SHP77 treated with DMSO at 0.1 percent for 48 hours (cell line): ENCODE measurements around the gene CRACR2B.

Source experiments
- DNase-seq: peaks from one replicate; lab custom pipeline; 2025; lab: John Stamatoyannopoulos, UW

The CRACR2B gene

DNA sequence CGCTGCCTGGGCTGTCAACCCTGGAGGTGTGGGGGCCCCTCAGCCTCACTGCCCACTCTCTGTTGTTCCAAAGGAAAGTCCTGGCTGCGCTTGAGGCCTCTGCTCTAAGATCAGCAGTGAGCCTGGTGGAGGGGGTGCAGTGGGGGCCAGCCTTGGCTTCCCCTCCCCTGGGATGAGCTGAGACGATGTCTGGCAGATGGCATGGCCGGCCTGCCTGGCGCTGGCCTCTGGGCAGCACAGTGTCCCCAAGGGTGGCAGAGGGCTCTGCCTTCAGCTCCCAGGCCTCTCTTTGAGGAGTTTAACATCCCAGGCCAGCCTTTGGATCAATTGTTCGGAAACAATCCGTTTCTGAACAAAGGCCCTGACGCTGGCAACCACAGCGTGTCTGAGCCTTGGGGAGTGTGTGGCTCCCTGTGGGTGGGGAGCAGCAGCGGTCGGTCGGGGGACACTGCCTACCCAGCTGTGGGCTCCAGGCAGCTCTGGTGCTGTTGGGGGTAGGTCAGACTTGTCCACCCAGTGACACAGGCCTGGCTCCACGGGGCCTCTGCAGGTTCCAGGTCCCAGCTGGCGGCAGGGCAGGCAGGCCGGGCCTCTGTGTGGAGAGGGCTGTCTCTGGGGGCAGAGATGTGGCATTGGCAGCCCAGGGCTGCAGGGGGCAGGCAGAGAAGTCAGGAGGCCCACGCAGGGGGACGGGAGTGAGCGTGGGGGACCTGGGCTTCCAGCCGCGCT, 27.0 kb downstream of the CRACR2B start:
- no peak for DNase-seq

- no peak for DNase-seq
Measured at GRCh38 chr11:855330-855674, 27.6 kb downstream of the CRACR2B start.

- DNase-seq = no peak
Measured at GRCh38 chr11:855796-856195, 28.1 kb downstream of the CRACR2B start.

DNA sequence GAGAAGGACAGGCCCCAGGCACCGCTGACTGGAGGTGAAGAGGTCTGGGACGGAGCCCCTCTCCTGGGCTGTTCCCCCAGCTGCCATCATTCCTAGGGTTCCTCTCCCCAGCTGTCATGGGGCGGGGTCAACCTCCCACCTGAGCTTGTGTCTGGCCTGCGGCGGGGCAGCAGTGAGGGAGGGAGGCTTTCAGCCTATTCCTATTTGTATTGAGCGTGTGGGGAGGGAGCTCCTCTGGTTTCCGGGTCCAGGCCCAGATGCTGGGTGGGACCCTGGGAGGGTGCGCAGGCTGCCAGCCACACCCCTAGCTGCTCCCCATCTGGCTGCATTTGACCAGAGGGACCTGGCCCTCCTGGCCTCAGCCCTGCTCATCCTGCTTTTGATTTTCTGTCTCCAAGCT, 28.7 kb downstream of the CRACR2B start:
- no peak for DNase-seq

- DNase-seq = no peak
Measured at GRCh38 chr11:858053-858761, 30.5 kb downstream of the CRACR2B start.

DNA sequence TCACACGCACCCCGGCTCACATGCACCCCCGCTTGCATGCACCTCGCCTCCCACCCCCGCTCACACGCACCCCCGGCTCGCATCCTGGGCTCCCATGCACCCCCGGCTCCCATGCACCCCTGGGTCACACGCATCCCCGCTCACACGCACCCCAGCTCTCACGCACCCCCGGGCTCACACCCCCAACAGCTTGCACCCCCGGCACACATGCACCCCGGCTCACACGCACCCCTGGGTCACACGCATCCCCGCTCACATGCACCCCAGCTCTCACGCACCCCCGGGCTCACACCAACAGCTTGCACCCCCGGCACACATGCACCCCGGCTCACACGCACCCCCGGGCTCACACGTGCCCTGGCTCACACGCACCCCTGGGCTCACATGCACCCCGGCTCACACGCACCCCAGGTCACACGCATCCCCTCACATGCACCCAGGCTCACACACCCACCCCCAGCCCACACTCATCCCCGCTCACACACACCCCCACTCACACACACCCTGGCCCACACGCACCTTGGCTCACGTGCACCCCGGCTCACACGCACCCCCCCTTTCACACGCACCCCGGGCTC, 31.1 kb downstream of the CRACR2B start:
- DNase-seq = no peak

- DNase-seq = no peak
Measured at GRCh38 chr11:859394-860131, 31.8 kb downstream of the CRACR2B start.

DNA sequence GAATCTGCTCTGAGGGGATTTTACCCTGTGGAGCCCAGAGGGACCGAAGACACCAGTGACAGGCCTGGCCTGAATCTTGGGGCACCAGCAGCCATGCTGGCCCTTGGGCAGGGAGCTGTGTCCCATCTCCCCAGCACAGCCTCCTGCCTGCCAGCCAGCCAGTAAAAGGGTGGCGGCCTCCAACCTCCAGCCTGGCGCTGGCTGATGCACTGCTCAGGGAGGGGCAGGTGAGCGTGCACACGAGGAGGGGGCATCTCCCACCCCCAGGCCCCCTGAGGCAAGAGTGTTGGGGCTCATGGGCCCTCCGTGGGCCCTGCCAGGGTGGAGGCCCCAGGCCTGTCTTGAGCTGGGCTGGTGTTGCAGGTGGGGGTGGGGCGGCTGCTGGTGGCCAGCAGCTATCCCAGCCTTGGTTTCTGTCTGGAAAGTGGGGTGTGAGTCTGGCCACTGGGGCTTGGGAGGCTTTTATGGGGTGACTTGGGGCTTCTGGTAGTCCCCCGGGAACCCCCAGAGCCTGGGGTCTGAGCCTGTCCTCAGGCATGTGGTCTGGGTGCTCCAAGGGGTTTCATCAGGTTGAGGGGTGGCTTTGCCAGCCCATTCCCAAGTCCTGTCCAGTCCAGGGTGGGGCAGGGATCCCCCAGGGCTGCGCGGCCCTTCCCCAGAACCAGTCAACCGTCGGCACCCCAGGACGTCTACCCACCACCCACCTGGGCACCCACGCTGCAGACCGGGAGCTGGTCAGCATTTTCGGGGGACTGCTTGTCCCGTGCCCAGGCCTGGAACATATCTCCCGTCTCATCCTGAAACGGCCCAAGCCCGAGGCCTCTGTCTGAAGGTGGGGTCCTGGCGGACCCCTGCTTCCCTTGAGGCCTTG, 32.8 kb downstream of the CRACR2B start:
- no peak for DNase-seq

GRCh38 chr11:861105-861479, 33.4 kb downstream of the CRACR2B start:
- DNase-seq = no peak

- DNase-seq = no peak
Measured at GRCh38 chr11:862081-862661, 34.5 kb downstream of the CRACR2B start.

- DNase-seq = no peak
Measured at GRCh38 chr11:862696-863022, 34.9 kb downstream of the CRACR2B start.

DNA sequence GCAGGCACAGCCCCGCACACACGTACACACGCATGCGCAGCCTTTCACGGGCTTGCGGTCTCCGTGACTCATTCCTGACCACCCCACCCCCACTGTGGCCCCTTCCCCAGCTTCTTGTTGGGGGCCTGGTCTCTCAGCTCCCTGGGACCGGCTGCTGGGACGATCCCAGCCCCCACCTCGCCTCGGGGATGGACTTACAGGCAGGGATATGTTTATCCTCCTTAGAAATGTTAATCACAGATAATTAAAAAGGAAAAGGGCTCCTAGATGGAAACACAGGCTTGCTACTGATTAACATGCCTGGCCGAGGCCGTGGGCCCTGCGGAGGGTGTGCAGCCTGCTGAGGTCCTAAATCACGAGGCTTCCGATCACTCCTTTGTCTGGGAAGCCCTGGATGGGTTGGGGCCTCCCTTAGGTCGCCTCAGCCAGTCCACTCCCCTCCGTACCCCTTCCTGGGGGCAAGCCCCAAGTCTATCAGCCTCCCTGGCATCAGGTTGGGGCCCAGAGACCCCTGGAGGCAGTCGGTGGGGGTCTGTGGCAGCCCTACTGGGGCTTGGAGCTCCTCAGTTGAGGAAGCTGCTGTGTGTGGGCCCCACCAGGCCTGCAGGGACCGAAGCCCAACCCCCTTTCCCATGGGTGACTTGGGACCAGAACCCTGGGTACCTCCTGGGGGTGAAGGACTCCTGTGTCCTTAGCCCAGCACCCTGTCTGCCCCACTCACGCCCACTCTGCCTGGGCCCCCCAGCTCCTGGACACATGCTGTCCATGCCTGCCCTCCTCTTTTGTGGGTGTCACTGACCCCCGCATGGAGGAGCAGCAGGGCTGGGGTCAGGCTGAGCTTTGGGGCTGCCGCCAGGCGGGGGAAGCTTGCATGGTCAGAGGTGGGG, 35.5 kb downstream of the CRACR2B start:
- no peak for DNase-seq

- no peak for DNase-seq
Measured at GRCh38 chr11:863910-864827, 36.5 kb downstream of the CRACR2B start.

DNA sequence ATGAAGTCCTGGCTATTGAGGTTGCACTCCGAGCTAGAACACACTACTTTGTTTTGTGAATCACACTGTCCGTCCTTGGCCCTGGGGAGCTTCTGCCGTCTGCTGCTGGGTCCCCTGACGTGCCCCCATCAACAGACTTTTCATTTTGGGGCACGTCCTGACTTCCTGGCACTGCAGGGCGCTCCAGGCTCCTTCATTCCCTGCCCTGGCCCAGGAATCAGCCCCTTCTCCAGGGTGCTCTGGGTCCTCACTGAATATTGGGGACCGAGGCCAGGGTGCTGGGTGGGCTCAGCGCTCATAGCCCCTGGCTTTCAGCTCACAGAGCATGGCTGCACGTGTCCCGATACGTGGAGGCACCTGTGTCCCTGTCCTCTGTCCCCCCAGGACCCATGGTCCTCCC, 37.2 kb downstream of the CRACR2B start:
- DNase-seq = no peak

DNA sequence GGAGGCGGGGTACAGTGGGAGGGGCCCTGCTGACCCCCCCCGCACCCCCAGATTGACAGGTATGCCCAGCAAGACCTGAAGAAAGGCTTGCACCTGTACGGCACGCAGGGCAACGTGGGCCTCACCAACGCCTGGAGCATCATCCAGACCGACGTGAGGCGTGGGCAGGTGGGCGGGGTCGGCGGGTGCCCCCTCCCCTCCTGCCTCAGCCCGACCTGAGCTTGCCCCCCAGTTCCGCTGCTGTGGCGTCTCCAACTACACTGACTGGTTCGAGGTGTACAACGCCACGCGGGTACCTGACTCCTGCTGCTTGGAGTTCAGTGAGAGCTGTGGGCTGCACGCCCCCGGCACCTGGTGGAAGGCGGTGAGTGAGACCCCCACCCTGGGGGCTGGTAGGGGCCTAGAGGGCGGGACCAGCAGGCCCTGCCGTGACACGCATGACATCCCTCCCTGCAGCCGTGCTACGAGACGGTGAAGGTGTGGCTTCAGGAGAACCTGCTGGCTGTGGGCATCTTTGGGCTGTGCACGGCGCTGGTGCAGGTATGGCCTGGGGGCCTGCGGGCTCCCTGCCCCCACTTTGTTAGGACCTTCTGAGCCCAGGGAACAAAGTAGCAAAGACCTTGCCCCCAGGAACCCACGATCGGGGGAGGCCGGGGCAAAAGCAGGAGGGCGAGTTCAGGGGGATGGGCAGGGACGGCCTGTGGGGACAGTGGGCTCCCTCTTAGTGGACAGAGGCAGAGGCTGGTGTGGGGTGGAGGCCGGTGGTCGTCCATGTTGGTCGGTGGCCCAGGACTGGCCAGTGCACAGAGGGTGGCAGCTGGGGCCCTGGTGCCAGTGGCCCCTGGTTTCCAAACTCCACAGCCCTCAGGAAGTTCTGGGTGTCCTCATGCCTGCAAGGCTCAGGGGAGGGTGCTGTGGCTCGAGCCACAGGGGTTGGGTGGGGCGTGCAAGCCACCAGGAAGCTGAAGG, 38.0 kb downstream of the CRACR2B start:
- no peak for DNase-seq

DNA sequence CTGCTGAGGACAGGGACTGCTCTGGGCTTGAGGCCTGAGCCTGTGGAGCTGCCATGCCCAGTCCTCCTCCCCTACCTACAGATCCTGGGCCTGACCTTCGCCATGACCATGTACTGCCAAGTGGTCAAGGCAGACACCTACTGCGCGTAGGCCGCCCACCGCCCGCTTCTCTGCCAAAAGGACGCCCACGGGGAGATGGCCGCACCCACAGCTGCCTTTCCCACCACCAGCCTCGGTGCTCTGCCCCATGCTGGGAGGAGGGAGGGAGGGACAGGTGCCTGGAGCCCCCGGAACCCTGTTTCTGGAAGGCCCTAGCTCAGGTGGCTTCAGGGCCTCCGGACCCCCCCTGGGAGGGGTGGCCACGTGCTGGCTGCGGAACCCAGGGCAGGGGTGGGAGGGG, 38.8 kb downstream of the CRACR2B start:
- DNase-seq = no peak

DNA sequence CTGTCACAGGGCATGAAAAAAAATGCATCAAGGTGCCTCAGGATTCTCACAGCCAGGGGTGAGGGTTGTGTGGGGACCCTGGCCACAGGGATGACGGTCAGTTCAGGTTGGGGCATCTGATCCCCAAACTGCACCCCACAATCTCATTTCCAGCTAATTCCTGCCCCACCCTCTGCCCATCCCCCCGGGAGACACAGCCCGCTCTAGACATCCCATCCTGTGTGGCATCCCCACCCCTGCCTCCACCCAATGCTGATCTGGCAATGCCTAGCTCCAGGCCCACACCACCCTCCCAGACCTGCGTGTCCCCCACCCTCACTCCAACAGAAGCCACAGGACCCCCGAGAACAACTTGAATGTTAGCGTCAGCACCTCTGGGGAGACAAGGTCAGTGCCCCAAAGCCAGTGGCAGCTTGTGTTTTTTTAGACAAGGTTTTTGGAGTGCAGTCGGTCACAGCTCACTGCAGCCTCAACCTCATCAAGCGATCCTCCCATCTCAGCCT, 40.2 kb downstream of the CRACR2B start:
- no peak for DNase-seq

DNA sequence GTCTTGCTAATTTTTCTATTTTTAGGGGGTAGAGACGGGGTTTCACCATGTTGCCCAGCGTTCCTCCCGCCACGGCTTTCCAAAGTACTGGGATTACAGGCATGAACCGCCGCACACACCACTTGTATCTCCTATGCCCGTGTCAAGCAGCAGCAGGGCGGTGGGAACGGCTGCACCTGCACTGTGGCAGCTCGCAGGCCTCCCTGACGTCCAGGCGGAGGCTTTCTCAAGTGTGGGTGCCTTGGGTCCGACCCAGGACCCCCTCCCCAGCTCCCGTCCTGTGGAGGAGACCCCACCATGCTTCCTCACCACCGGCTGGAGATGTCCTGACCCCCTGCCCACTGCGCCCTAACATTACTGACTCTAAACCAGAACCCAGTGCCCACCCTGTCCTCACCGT, 40.7 kb downstream of the CRACR2B start:
- no peak for DNase-seq
